SK-N-SH (cell line): Measurements from ENCODE around the gene POC1B. TPM values are rescaled to one million over a fixed set of nuclear protein-coding genes. Genes with fewer than 3 reads are reported as not detected.
A peak's percentile ranks its signal among the peaks of the same experiment; 100 is the strongest.

Experiments used
- CTCF ChIA-PET: fragments of 300-600, 350-600 bp; formaldehyde crosslinking; extraction: SDS; loops from one replicate; lab custom pipeline; 2021; lab: Yijun Ruan, JAX
- POLR2A ChIA-PET: fragments of 350-600 bp; sonication (Branson Sonifier 250); formaldehyde crosslinking; extraction: SDS; loops from one replicate; lab custom pipeline; 2020; ENCODE audit warnings: antibody characterized with exemption, inconsistent platforms; lab: Yijun Ruan, JAX
- DNase-seq: peaks from one replicate; pipeline ENCODE4 v3.0.0; 2012
- H2AFZ ChIP-seq: fragments of 200-600 bp; sonication (generic); 2 replicates; pipeline ENCODE4 v1.8.1; 2016; ENCODE audit warnings: antibody characterized with exemption, mild to moderate bottlenecking, low read depth
- H3F3A ChIP-seq: fragments of 200-600 bp; sonication (generic); replicated peaks from 2 replicates; pipeline ENCODE3; 2016; ENCODE audit warnings: antibody characterized with exemption, mild to moderate bottlenecking; ENCODE audit not compliant: insufficient read depth
- H3K27ac ChIP-seq, 2 experiments: fragments of 200-500 bp in 1 of 2; fragments of 200-600 bp in 1 of 2; sonication (Bioruptor generic) in 1 of 2; sonication (generic), shearing (Covaris generic) in 1 of 2; 2 replicates each; pipeline versions ENCODE4 v1.5.1 to v1.6.1; 2014 to 2016; ENCODE audit warnings: low read depth in 2 of 2, inconsistent platforms in 1 of 2, low read length in 1 of 2, mild to moderate bottlenecking in 1 of 2, mixed read lengths in 1 of 2
- H3K27me3 ChIP-seq: fragments of 200-600 bp; sonication (generic), shearing (Covaris generic); 2 replicates; pipeline ENCODE4 v1.6.1; 2016; ENCODE audit warnings: mixed run types; ENCODE audit not compliant: insufficient read depth
- H3K36me3 ChIP-seq, 2 experiments: fragments of 200-500 bp in 1 of 2; fragments of 200-600 bp in 1 of 2; sonication (Bioruptor generic) in 1 of 2; sonication (generic) in 1 of 2; replicated peaks in 1 of 2; 2 replicates each; pipeline versions ENCODE3 to v1.5.1; 2014 to 2016; ENCODE audit warnings: low read length in 1 of 2, mild to moderate bottlenecking in 1 of 2; ENCODE audit not compliant: insufficient read depth in 2 of 2, control insufficient read depth in 1 of 2
- H3K4me1 ChIP-seq, 2 experiments: fragments of 200-500 bp in 1 of 2; fragments of 200-600 bp in 1 of 2; sonication (Bioruptor generic) in 1 of 2; sonication (generic), shearing (Covaris generic) in 1 of 2; 2 replicates each; pipeline versions ENCODE4 v1.5.1 to v1.6.1; 2014 to 2016; ENCODE audit warnings: low read depth in 1 of 2, low read length in 1 of 2, mixed run types in 1 of 2; ENCODE audit not compliant: insufficient read depth in 2 of 2, control insufficient read depth in 1 of 2
- H3K4me2 ChIP-seq: fragments of 200-600 bp; sonication (generic), shearing (Covaris generic); 2 replicates; pipeline ENCODE4 v1.6.1; 2017; ENCODE audit warnings: mixed run types
- H3K4me3 ChIP-seq, 2 experiments: fragments of 200-500 bp in 1 of 2; fragments of 200-600 bp in 1 of 2; sonication (Bioruptor generic) in 1 of 2; sonication (generic), shearing (Covaris generic) in 1 of 2; 2 replicates each; pipeline versions ENCODE4 v1.5.1 to v1.8.1; 2014 to 2016; ENCODE audit warnings: low read depth in 2 of 2, inconsistent platforms in 1 of 2, low read length in 1 of 2, mild to moderate bottlenecking in 1 of 2, mixed read lengths in 1 of 2, moderate library complexity in 1 of 2
- H3K79me2 ChIP-seq: fragments of 200-600 bp; sonication (generic); 2 replicates; pipeline ENCODE4 v1.8.1; 2017; ENCODE audit warnings: mild to moderate bottlenecking; ENCODE audit not compliant: insufficient read depth
- H3K9ac ChIP-seq: fragments of 200-600 bp; sonication (generic); 2 replicates; pipeline ENCODE4 v1.6.1; 2017; ENCODE audit warnings: mixed run types
- H3K9me2 ChIP-seq: fragments of 200-600 bp; sonication (generic); 2 replicates; pipeline ENCODE4 v1.6.1; 2017; ENCODE audit warnings: mixed run types
- H3K9me3 ChIP-seq: fragments of 200-600 bp; sonication (generic); 2 replicates; pipeline ENCODE4 v1.6.1; 2017; ENCODE audit warnings: mixed run types, mild to moderate bottlenecking, moderate library complexity
- H4K20me1 ChIP-seq: fragments of 200-600 bp; sonication (generic); 2 replicates; pipeline ENCODE4 v1.6.1; 2017; ENCODE audit warnings: mild to moderate bottlenecking, mixed run types; ENCODE audit not compliant: insufficient read depth
- ELF1 ChIP-seq: IDR thresholded peaks from 2 replicates; pipeline ENCODE4 v1.4.0; 2012
- FOSL2 ChIP-seq: IDR thresholded peaks from 2 replicates; pipeline ENCODE4 v1.4.0; 2012; ENCODE audit warnings: low read depth, mild to moderate bottlenecking, moderate library complexity, borderline replicate concordance
- FOXM1 ChIP-seq: IDR thresholded peaks from 2 replicates; pipeline ENCODE4 v1.4.0; 2012; ENCODE audit warnings: low read depth, mild to moderate bottlenecking
- GATA2 ChIP-seq: sonication (generic); formaldehyde crosslinking; IDR thresholded peaks from 2 replicates; pipeline ENCODE4 v1.5.0; 2020; ENCODE audit warnings: mild to moderate bottlenecking, missing genetic modification reagents
- JUND ChIP-seq: IDR thresholded peaks from 2 replicates; pipeline ENCODE4 v1.4.0; 2012
- MAX ChIP-seq: IDR thresholded peaks from 2 replicates; pipeline ENCODE4 v1.4.0; 2012; ENCODE audit warnings: low read depth
- NFIC ChIP-seq: IDR thresholded peaks from 2 replicates; pipeline ENCODE4 v1.4.0; 2012; ENCODE audit warnings: borderline replicate concordance
- NRF1 ChIP-seq: IDR thresholded peaks from 2 replicates; pipeline ENCODE4 v1.6.1; 2012; ENCODE audit warnings: low read depth, mild to moderate bottlenecking, low read length
- POLR2AphosphoS5 ChIP-seq: IDR thresholded peaks from 2 replicates; pipeline ENCODE4 v1.6.1; 2012; ENCODE audit warnings: low read depth, low read length
- RAD21 ChIP-seq: IDR thresholded peaks from 2 replicates; pipeline ENCODE4 v1.6.1; 2012; ENCODE audit warnings: mild to moderate bottlenecking, low read length
- RXRA ChIP-seq: IDR thresholded peaks from 2 replicates; pipeline ENCODE4 v1.4.0; 2012; ENCODE audit warnings: low read depth, mild to moderate bottlenecking, borderline replicate concordance
- SIN3A ChIP-seq: IDR thresholded peaks from 2 replicates; pipeline ENCODE4 v1.6.1; 2012; ENCODE audit warnings: low read depth, mild to moderate bottlenecking, low read length, moderate library complexity, borderline replicate concordance
- SMC3 ChIP-seq: IDR thresholded peaks from 2 replicates; pipeline ENCODE4 v1.6.1; 2012; ENCODE audit warnings: low read depth, low read length, improper control_type of control experiment
- TAF1 ChIP-seq: IDR thresholded peaks from 2 replicates; pipeline ENCODE4 v1.6.1; 2012; ENCODE audit warnings: low read depth, mild to moderate bottlenecking, low read length, moderate library complexity, borderline replicate concordance
- TCF12 ChIP-seq: IDR thresholded peaks from 2 replicates; pipeline ENCODE4 v1.4.0; 2012
- TEAD4 ChIP-seq: IDR thresholded peaks from 2 replicates; pipeline ENCODE4 v1.4.0; 2012; ENCODE audit warnings: mild to moderate bottlenecking, borderline replicate concordance; ENCODE audit not compliant: insufficient read depth
- YY1 ChIP-seq: IDR thresholded peaks from 2 replicates; pipeline ENCODE4 v1.4.0; 2012; ENCODE audit warnings: low read depth, mild to moderate bottlenecking
- ZBTB33 ChIP-seq: IDR thresholded peaks from 2 replicates; pipeline ENCODE4 v1.4.0; 2012; ENCODE audit warnings: low read depth, borderline replicate concordance
- whole genome bisulfite sequencing: methylation state at CpG from one replicate; pipeline ENCODE4 v1.1.6; 2017; ENCODE audit warnings: low lambda C conversion rate; 5-methylcytosine and 5-hydroxymethylcytosine counted together
- polyA plus RNA-seq, 3 experiments: library from polyadenylated mRNA; depleted of rRNA; stranded (reverse); fragments of >200 nt; gene quantifications; 2 replicates each; pipeline ENCODE4 v1.2.3, GENCODE V29; 2012

POC1B gene
- polyA plus RNA-seq, 1 of the 3 experiments (the other 2 are of a cell fraction), result 4.0 TPM

GRCh38 chr12:89386138-89386537 lies 139.7 kb downstream of the POC1B start:
- no peak for DNase-seq
- Histone ChIP-seq H3K27ac (peak overlapping the region in 1 of 2 experiments; percentile 74; a peak in 2 of 4 replicates), H3K79me2 (no peaks in the 10 kb centered on the region), H3K4me2 (no peak overlapping the region), H3K9me2 (no peaks in the 10 kb centered on the region), H3F3A (no peaks in the 10 kb centered on the region), H3K36me3 (no peaks in the 10 kb centered on the region), H3K9me3 (no peaks in the 10 kb centered on the region), H3K4me1 (peaks cover 38 to 45% of the 10 kb centered on the region in 2 experiments; a peak in 3 of 4 replicates), H3K9ac (no peak overlapping the region)
- CTCF ChIA-PET, result no interaction called here
- POLR2A ChIA-PET, result no interaction called here
- TF ChIP-seq NRF1, result no peak
- no peak for TF ChIP-seq SMC3
- TF ChIP-seq, all 33 proteins: peak for 0
- 98% methylated on average over 3 of the region's 3 CpGs for WGBS
- Histone ChIP-seq H2AFZ (no peak overlapping the region), H3K4me3 (no peak overlapping the region), H4K20me1 (no peaks in the 10 kb centered on the region), H3K27me3 (no peaks in the 10 kb centered on the region)

GRCh38 chr12:89384807-89385206 lies 141.0 kb downstream of the POC1B start:
- Histone ChIP-seq H2AFZ (0 out of 2 replicates have a peak overlapping the region, but pooled peaks have one; percentile 61), H3K36me3 (no peaks in the 10 kb centered on the region), H3K4me3 (no peak overlapping the region), H3K4me1 (peaks cover 32 to 35% of the 10 kb centered on the region in 2 experiments; a peak in 3 of 4 replicates), H3K9me2 (no peaks in the 10 kb centered on the region), H3K4me2 (peak overlapping the region; percentile 46; the same call in 1 of the 2 replicates), H3K9ac (no peak overlapping the region), H3K27me3 (no peaks in the 10 kb centered on the region), H3F3A (no peaks in the 10 kb centered on the region), H3K79me2 (no peaks in the 10 kb centered on the region), H3K9me3 (no peaks in the 10 kb centered on the region), H4K20me1 (no peaks in the 10 kb centered on the region), H3K27ac (peak overlapping the region; percentile 35 to 88; a peak in 3 of 4 replicates)
- no peak for DNase-seq
- ChIA-PET POLR2A (interaction anchor here (1.5 kb wide), 1 partner anchor 31 kb away, joined by 3 read pairs; no protein-coding TSS in a partner anchor), CTCF (no interaction called here)
- 71% methylated on average over 3 of the region's 3 CpGs for WGBS
- TF ChIP-seq SIN3A (no peak), ZBTB33 (no peak), RAD21 (no peak), TCF12 (no peak), RXRA (no peak), TEAD4 (no peak), NFIC (no peak), POLR2AphosphoS5 (no peak), ELF1 (no peak), FOSL2 (no peak), JUND (no peak), MAX (no peak), FOXM1 (no peak), GATA2 (CRISPR knock-in tag) (no peak), TAF1 (no peak), YY1 (no peak)
